ENCODE results near the gene KRT2.

DNA sequence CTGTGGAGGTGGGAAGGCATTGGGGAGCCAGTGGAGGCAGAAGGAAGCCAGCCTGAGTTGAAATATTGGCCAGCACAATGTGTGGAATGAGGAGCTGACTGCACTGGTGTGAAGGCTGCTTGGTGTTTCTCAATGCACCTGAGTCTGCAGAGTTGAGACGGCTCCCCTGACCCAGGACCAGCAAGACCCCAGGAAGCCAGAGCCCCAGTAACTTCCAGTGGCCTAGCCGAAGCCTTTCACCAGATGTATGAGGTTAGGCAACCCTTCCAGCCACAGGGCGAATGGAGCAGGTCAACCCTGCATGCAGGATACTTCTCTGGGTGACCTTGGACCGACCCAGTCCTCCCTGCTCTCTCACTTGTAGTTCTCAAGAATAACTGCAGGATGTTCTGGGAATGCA lies 20.7 kb downstream of the KRT2 start:
- TF ChIP-seq, protein P1, sequence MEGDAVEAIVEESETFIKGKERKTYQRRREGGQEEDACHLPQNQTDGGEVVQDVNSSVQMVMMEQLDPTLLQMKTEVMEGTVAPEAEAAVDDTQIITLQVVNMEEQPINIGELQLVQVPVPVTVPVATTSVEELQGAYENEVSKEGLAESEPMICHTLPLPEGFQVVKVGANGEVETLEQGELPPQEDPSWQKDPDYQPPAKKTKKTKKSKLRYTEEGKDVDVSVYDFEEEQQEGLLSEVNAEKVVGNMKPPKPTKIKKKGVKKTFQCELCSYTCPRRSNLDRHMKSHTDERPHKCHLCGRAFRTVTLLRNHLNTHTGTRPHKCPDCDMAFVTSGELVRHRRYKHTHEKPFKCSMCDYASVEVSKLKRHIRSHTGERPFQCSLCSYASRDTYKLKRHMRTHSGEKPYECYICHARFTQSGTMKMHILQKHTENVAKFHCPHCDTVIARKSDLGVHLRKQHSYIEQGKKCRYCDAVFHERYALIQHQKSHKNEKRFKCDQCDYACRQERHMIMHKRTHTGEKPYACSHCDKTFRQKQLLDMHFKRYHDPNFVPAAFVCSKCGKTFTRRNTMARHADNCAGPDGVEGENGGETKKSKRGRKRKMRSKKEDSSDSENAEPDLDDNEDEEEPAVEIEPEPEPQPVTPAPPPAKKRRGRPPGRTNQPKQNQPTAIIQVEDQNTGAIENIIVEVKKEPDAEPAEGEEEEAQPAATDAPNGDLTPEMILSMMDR (IDR thresholded peaks at IDR 0.05) = no peak
- TF ChIP-seq POLR2A (IDR thresholded peaks at IDR 0.05) = no peak

All from thyroid gland (tissue), 4 donors.